Stimulated activated CD4-positive, alpha-beta T cell treated with anti-CD3 and anti-CD28 coated beads, Interleukin-1b, Interleukin-23, amount 100 ng/mL, for 1 hour (primary cell): ENCODE results near the gene SPRED2.

Source experiments
- DNase-seq, 2 donors: peaks; one replicate each; pipeline ENCODE4 v3.0.0-alpha.2; 2020; ENCODE audit warnings: low read depth in 2 of 2

The SPRED2 gene

GRCh38 chr2:65386989-65387388 is 45.4 kb downstream of the SPRED2 start:
- DNase-seq: no peak

- DNase-seq: no peak
Observed at GRCh38 chr2:65386344-65386743, 46.1 kb downstream of the SPRED2 start.

GRCh38 chr2:65383541-65384488 is 48.6 kb downstream of the SPRED2 start:
- no peak for DNase-seq

- DNase-seq: peak; percentile 30 to 61
Observed at GRCh38 chr2:65382776-65383357, 49.5 kb downstream of the SPRED2 start.

- DNase-seq: no peak
Observed at GRCh38 chr2:65382323-65382722, 50.1 kb downstream of the SPRED2 start.

GRCh38 chr2:65381607-65382051 is 50.8 kb downstream of the SPRED2 start:
- DNase-seq: no peak

GRCh38 chr2:65380255-65380654 is 52.1 kb downstream of the SPRED2 start:
- DNase-seq: no peak

GRCh38 chr2:65379721-65380171 is 52.7 kb downstream of the SPRED2 start:
- no peak for DNase-seq

- DNase-seq: no peak
Observed at GRCh38 chr2:65379223-65379622, 53.2 kb downstream of the SPRED2 start.

- DNase-seq: no peak
Observed at GRCh38 chr2:65378290-65378689, 54.1 kb downstream of the SPRED2 start.

GRCh38 chr2:65377556-65378192 is 54.7 kb downstream of the SPRED2 start:
- DNase-seq: no peak

GRCh38 chr2:65375723-65376122 is 56.7 kb downstream of the SPRED2 start:
- DNase-seq: no peak

GRCh38 chr2:65374999-65375398 is 57.4 kb downstream of the SPRED2 start:
- no peak for DNase-seq

- DNase-seq: no peak
Observed at GRCh38 chr2:65374575-65374974, 57.8 kb downstream of the SPRED2 start.

GRCh38 chr2:65373365-65373918 is 59.0 kb downstream of the SPRED2 start:
- DNase-seq: no peak

- no peak for DNase-seq
Observed at GRCh38 chr2:65372619-65373018, 59.8 kb downstream of the SPRED2 start.

GRCh38 chr2:65371074-65371434 is 61.3 kb downstream of the SPRED2 start:
- no peak for DNase-seq

- DNase-seq: no peak
Observed at GRCh38 chr2:65370387-65371073, 61.9 kb downstream of the SPRED2 start.

- no peak for DNase-seq
Observed at GRCh38 chr2:65369980-65370379, 62.4 kb downstream of the SPRED2 start.

GRCh38 chr2:65369574-65369973 is 62.8 kb downstream of the SPRED2 start:
- DNase-seq: no peak

- DNase-seq: no peak
Observed at GRCh38 chr2:65368468-65368867, 63.9 kb downstream of the SPRED2 start.

- DNase-seq: no peak
Observed at GRCh38 chr2:65367524-65367923, 64.9 kb downstream of the SPRED2 start.
